IMR-90 (cell line): ENCODE results near the gene MZT1. TPM values are rescaled to one million over a fixed set of nuclear protein-coding genes. Genes with fewer than 3 reads are reported as not detected.

Experiments
- ATAC-seq: fragments of 200-7000 bp; cut with Tn5 transposase; 2 replicates; pipeline ENCODE4 v1.9.1; 2020; ENCODE audit warnings: low read depth, mild to moderate bottlenecking, moderate library complexity
- BruUV-seq: library from RNA; stranded (reverse); fragments of 400-500 nt; replicated peaks from 2 replicates; lab custom pipeline; 2021; lab: Mats Ljungman, UMichigan
- CTCF ChIA-PET: fragments of 300-600 bp; formaldehyde crosslinking; extraction: SDS; loops from one replicate; lab custom pipeline; 2021; ENCODE audit warnings: antibody characterized with exemption; lab: Yijun Ruan, JAX
- POLR2A ChIA-PET: fragments of 300-600 bp; sonication (Branson Sonifier 250); formaldehyde crosslinking; loops from one replicate; lab custom pipeline; 2022; ENCODE audit warnings: antibody characterized with exemption; ENCODE audit not compliant: unreplicated experiment; lab: Charles Lee
- DNase-seq: peaks from one replicate; pipeline ENCODE4 v3.0.0; 2013
- H2AFZ ChIP-seq: replicated peaks from 2 replicates; pipeline ENCODE3; 2013; ENCODE audit warnings: low read length, mild to moderate bottlenecking; ENCODE audit not compliant: poor library complexity
- H2AK5ac ChIP-seq: 2 replicates; pipeline ENCODE4 v1.6.1; 2013; ENCODE audit warnings: low read depth, low read length, inconsistent platforms
- H2AK9ac ChIP-seq: replicated peaks from 2 replicates; pipeline ENCODE3; 2013; ENCODE audit warnings: mild to moderate bottlenecking, low read depth, low read length, moderate library complexity; ENCODE audit not compliant: poor library complexity
- H2BK120ac ChIP-seq: 2 replicates; pipeline ENCODE4 v1.6.1; 2013; ENCODE audit warnings: low read depth, low read length, inconsistent platforms
- H2BK15ac ChIP-seq: 3 replicates; pipeline ENCODE4 v1.6.1; 2013; ENCODE audit warnings: low read depth, low read length, inconsistent platforms
- H2BK20ac ChIP-seq: 2 replicates; pipeline ENCODE4 v1.6.1; 2013; ENCODE audit warnings: low read depth, mild to moderate bottlenecking, inconsistent platforms, low read length, moderate library complexity
- H2BK5ac ChIP-seq: 2 replicates; pipeline ENCODE4 v1.6.1; 2013; ENCODE audit warnings: mild to moderate bottlenecking, low read depth, low read length, inconsistent platforms; ENCODE audit not compliant: poor library complexity, severe bottlenecking
- H3K14ac ChIP-seq: replicated peaks from 2 replicates; pipeline ENCODE4 v1.6.1; 2013; ENCODE audit warnings: low read depth, low read length, inconsistent platforms
- H3K18ac ChIP-seq: 2 replicates; pipeline ENCODE4 v1.6.1; 2013; ENCODE audit warnings: low read depth, low read length, control low read depth
- H3K23ac ChIP-seq: 2 replicates; pipeline ENCODE4 v1.6.1; 2013; ENCODE audit warnings: low read depth, low read length, inconsistent platforms
- H3K27ac ChIP-seq: 2 replicates; pipeline ENCODE4 v1.5.1; 2013; ENCODE audit warnings: mild to moderate bottlenecking, control low read depth, low read length; ENCODE audit not compliant: insufficient read depth
- H3K27me3 ChIP-seq: 2 replicates; pipeline ENCODE4 v1.6.1; 2013; ENCODE audit warnings: low read length; ENCODE audit not compliant: control insufficient read depth, insufficient read depth
- H3K36me3 ChIP-seq: 2 replicates; pipeline ENCODE4 v1.6.1; 2013; ENCODE audit warnings: low read length, mixed read lengths; ENCODE audit not compliant: control insufficient read depth, insufficient read depth
- H3K4ac ChIP-seq: 2 replicates; pipeline ENCODE4 v1.6.1; 2013; ENCODE audit warnings: low read depth, low read length, inconsistent platforms
- H3K4me1 ChIP-seq: 2 replicates; pipeline ENCODE4 v1.6.1; 2013; ENCODE audit warnings: low read length, mixed read lengths; ENCODE audit not compliant: control insufficient read depth, insufficient read depth
- H3K4me2 ChIP-seq: 2 replicates; pipeline ENCODE4 v1.6.1; 2013; ENCODE audit warnings: low read depth, mild to moderate bottlenecking, control low read depth, low read length, moderate library complexity
- H3K4me3 ChIP-seq: 2 replicates; pipeline ENCODE4 v1.5.1; 2013; ENCODE audit warnings: low read depth, mild to moderate bottlenecking, control low read depth, low read length, moderate library complexity; ENCODE audit not compliant: insufficient read depth
- H3K56ac ChIP-seq: 2 replicates; pipeline ENCODE4 v1.6.1; 2013; ENCODE audit warnings: low read length, inconsistent platforms; ENCODE audit not compliant: insufficient read depth; ENCODE audit errors: extremely low read depth
- H3K79me1 ChIP-seq, 2 experiments: 2 replicates each; pipeline ENCODE4 v1.6.1; 2013; ENCODE audit warnings: low read length in 2 of 2, inconsistent platforms in 1 of 2, low read depth in 1 of 2
- H3K9ac ChIP-seq: 2 replicates; pipeline ENCODE4 v1.6.1; 2013; ENCODE audit warnings: low read depth, low read length, control low read depth
- H3K9me1 ChIP-seq: 2 replicates; pipeline ENCODE4 v1.6.1; 2013; ENCODE audit warnings: low read length, inconsistent platforms; ENCODE audit not compliant: insufficient read depth
- H3K9me3 ChIP-seq: 2 replicates; pipeline ENCODE4 v1.6.1; 2013; ENCODE audit warnings: low read length; ENCODE audit not compliant: control insufficient read depth, insufficient read depth
- H4K20me1 ChIP-seq: 2 replicates; pipeline ENCODE4 v1.6.1; 2013; ENCODE audit warnings: low read length, inconsistent platforms; ENCODE audit not compliant: insufficient read depth
- H4K5ac ChIP-seq: 2 replicates; pipeline ENCODE4 v1.6.1; 2013; ENCODE audit warnings: mild to moderate bottlenecking, low read depth, low read length, control low read depth
- H4K8ac ChIP-seq, 2 experiments: 2 replicates each; pipeline ENCODE4 v1.6.1; 2013; ENCODE audit warnings: low read depth in 2 of 2, low read length in 2 of 2, control low read depth in 1 of 2, inconsistent platforms in 1 of 2
- H4K91ac ChIP-seq: 2 replicates; pipeline ENCODE4 v1.6.1; 2013; ENCODE audit warnings: low read depth, low read length, inconsistent platforms; ENCODE audit not compliant: insufficient read depth
- NFE2L2 ChIP-seq: fragments of 150-350 bp; IDR thresholded peaks from 2 replicates; pipeline ENCODE4 v1.6.1; 2016; ENCODE audit warnings: low read depth, mild to moderate bottlenecking, low read length
- WGBS, 2 experiments: methylation state at CpG; one replicate each; pipeline versions ENCODE4 v1.1.5 to v1.1.7; 2013; ENCODE audit warnings: missing lambda C conversion rate in 2 of 2; ENCODE audit not compliant: insufficient read length in 1 of 2; ENCODE audit errors: extremely low coverage in 2 of 2; 5-methylcytosine and 5-hydroxymethylcytosine counted together
- dilution Hi-C: fragments of 300-500 bp; cut with HindIII; formaldehyde crosslinking; loops from one replicate; pipeline ENCODE4 v1.14.3; 2018; ENCODE audit warnings: low sequenced_read_pairs; ENCODE audit not compliant: unreplicated experiment
- in situ Hi-C: fragments of 300-500 bp; cut with MboI; formaldehyde crosslinking; loops from 3 replicates; pipeline ENCODE4 v1.14.3; 2019; ENCODE audit warnings: low sequenced_read_pairs, inconsistent platforms, mixed read lengths
- intact Hi-C: fragments of 100-400 bp; cut with micrococcal nuclease; formaldehyde crosslinking; loops from 2 replicates; pipeline ENCODE4 v1.10.0; 2022
- polyA plus RNA-seq, 3 experiments: library from polyadenylated mRNA; depleted of rRNA; stranded (reverse); fragments of >200 nt; gene quantifications; 2 replicates each; pipeline ENCODE4 v1.2.3, GENCODE V29; 2012; ENCODE audit warnings: low replicate concordance in 1 of 3
- total RNA-seq: library from RNA; depleted of rRNA; stranded (reverse); fragments of >200 nt; gene quantifications from 2 replicates; pipeline ENCODE4 v1.2.3, GENCODE V29; 2012

MZT1 gene
- total and polyA plus RNA-seq, 2 of the 4 experiments (the other 2 are of a cell fraction), result 3.6 to 5.3 TPM

DNA sequence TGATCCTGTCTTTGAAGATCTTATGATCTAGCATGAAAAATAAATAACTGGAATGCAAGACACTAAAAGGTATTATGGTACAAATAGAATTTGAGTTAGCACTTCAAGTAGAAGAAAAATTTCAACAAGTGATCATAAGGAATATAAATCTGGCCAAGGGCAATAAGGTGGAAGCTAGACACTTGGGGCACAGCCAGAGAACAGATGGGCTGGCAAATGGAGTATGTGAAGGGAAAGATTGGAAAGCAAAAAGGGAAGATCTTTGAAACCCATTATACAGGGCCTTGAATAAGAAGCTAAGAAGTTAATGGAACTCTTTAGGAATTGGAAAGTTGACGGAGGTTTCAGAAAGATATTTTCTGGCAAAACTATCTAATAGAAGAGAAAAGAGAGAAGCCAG, 61.0 kb downstream of the MZT1 start:
- Histone ChIP-seq H3K4me1 (no peaks in the 10 kb centered on the region), H4K20me1 (no peaks in the 10 kb centered on the region), H3K36me3 (no peaks in the 10 kb centered on the region), H3K18ac (no peak overlapping the region), H3K23ac (no peak overlapping the region), H3K27ac (no peak overlapping the region), H2AFZ (no peak overlapping the region), H4K8ac (no peak overlapping the region), H3K4me2 (no peak overlapping the region), H3K56ac (no peak overlapping the region), H2BK15ac (no peak overlapping the region), H3K4ac (no peak overlapping the region), H3K4me3 (no peak overlapping the region), H3K79me1 (no peaks in the 10 kb centered on the region), H3K27me3 (no peaks in the 10 kb centered on the region), H3K9ac (no peak overlapping the region), H2BK120ac (no peak overlapping the region), H3K9me3 (no peaks in the 10 kb centered on the region), H2BK20ac (no peak overlapping the region), H2AK5ac (no peak overlapping the region), H3K14ac (no peak overlapping the region), H4K91ac (no peak overlapping the region), H3K9me1 (no peaks in the 10 kb centered on the region), H2BK5ac (no peak overlapping the region), H4K5ac (no peak overlapping the region), H2AK9ac (no peak overlapping the region)
- no peak for TF ChIP-seq NFE2L2
- dilution Hi-C loops (no loop called here), in situ Hi-C loops (no loop called here), intact Hi-C loops (no loop called here)
- no CpG with 5 or more reads among the region's 1 CpG for WGBS, 2 experiments
- BruUV-seq, result no TSS peak
- CTCF ChIA-PET, result no interaction called here
- ATAC-seq, result no peak
- POLR2A ChIA-PET, result no interaction called here
- DNase-seq, result no peak
